HG03342 (cell line): Measurements from ENCODE around the gene GATAD1.
"Not testable (repeated sequence)": the region's sequence is repeated elsewhere in the genome, so short reads cannot be mapped to it uniquely, and the experiment has no call there.

Experiments used
- ATAC-seq: cut with Tn5 transposase; IDR thresholded peaks from one replicate; pipeline ENCODE4 v1.9.1; 2021; ENCODE audit warnings: mild to moderate bottlenecking, moderate library complexity; ENCODE audit not compliant: unreplicated experiment

Gene GATAD1

GRCh38 chr7:92479146-92479545 is 31.9 kb downstream of the GATAD1 start:
- not testable (repeated sequence) for ATAC-seq

GRCh38 chr7:92483624-92484023 is 36.3 kb downstream of the GATAD1 start:
- ATAC-seq: not testable (repeated sequence)

- not testable (repeated sequence) for ATAC-seq
Measured at GRCh38 chr7:92484226-92484625, 36.9 kb downstream of the GATAD1 start.

- ATAC-seq: no peak
Measured at GRCh38 chr7:92485267-92485892, 38.1 kb downstream of the GATAD1 start.

- no peak for ATAC-seq
Measured at GRCh38 chr7:92485974-92486373, 38.7 kb downstream of the GATAD1 start.

- ATAC-seq: no peak
Measured at GRCh38 chr7:92487804-92488203, 40.5 kb downstream of the GATAD1 start.

- ATAC-seq: no peak
Measured at GRCh38 chr7:92489634-92490033, 42.4 kb downstream of the GATAD1 start.

- ATAC-seq: no peak
Measured at GRCh38 chr7:92496876-92497275, 49.6 kb downstream of the GATAD1 start.

GRCh38 chr7:92498557-92498956 is 51.3 kb downstream of the GATAD1 start:
- ATAC-seq: no peak

- no peak for ATAC-seq
Measured at GRCh38 chr7:92503767-92504166, 56.5 kb downstream of the GATAD1 start.

- ATAC-seq: no peak
Measured at GRCh38 chr7:92504563-92504962, 57.3 kb downstream of the GATAD1 start.

GRCh38 chr7:92506363-92506762 is 59.1 kb downstream of the GATAD1 start:
- no peak for ATAC-seq

- no peak for ATAC-seq
Measured at GRCh38 chr7:92508946-92509345, 61.7 kb downstream of the GATAD1 start.
